Measurements from ENCODE around the gene CD1D.

DNA sequence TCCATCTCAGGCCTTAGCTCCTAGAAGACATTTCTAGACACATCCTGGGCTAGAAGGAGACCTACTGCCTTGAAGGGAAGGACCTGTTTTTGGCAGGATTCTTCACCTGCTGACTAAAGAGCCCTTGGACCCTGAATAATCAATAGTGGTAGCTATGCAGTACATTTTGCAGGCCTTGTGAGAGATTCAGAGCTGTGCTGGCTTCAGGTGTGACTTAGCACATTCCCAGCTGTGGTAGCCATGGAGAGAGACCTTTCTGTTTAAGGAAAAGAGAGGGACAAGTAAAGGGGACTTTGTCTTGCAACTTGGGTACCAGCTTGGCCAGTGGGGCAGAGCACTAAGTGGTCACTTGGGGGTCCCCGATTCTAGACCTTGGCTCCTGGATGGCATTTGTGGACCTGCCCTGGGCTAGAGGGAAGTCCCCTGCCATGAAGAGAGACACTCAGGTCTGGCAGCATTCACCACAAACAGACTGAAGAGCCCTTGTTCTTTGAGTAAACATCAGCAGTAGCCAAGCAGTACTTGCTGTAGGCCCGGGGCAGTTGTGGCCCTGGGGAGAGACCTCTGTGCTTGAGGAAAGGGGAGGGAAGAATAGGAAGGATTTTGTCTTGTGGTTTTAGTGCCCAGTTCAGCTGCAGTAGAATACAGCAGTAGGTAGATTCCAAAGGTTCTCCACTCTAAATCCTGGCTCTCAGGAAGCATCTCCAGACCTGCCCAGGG lies 47.4 kb downstream of the CD1D start:
- TF ChIP-seq, protein P1, sequence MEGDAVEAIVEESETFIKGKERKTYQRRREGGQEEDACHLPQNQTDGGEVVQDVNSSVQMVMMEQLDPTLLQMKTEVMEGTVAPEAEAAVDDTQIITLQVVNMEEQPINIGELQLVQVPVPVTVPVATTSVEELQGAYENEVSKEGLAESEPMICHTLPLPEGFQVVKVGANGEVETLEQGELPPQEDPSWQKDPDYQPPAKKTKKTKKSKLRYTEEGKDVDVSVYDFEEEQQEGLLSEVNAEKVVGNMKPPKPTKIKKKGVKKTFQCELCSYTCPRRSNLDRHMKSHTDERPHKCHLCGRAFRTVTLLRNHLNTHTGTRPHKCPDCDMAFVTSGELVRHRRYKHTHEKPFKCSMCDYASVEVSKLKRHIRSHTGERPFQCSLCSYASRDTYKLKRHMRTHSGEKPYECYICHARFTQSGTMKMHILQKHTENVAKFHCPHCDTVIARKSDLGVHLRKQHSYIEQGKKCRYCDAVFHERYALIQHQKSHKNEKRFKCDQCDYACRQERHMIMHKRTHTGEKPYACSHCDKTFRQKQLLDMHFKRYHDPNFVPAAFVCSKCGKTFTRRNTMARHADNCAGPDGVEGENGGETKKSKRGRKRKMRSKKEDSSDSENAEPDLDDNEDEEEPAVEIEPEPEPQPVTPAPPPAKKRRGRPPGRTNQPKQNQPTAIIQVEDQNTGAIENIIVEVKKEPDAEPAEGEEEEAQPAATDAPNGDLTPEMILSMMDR (IDR thresholded peaks at IDR 0.05; ENCODE audit: low read depth, low read length), result no peak
- TF ChIP-seq EZH2phosphoT487 (IDR thresholded peaks at IDR 0.05; ENCODE audit: low read depth), result no peak
